Measurements from ENCODE around the gene CXorf49B.
"Not testable (repeated sequence)": the region's sequence is repeated elsewhere in the genome, so short reads cannot be mapped to it uniquely, and the experiment has no call there.

CXorf49B gene

GRCh38 chrX:71783569-71784347, 20.6 kb downstream of the CXorf49B start:
- H3K27me3 Mint-ChIP-seq; H3K4me1 Mint-ChIP-seq (ENCODE audit: low read depth); H3K4me3 Mint-ChIP-seq; intact Hi-C loops (cut with micrococcal nuclease); H3K27ac Mint-ChIP-seq; H3K36me3 Mint-ChIP-seq (ENCODE audit: low read depth); H3K9me3 Mint-ChIP-seq: not testable (repeated sequence)

- H3K4me3 Mint-ChIP-seq; intact Hi-C loops (cut with micrococcal nuclease); H3K36me3 Mint-ChIP-seq (ENCODE audit: low read depth); H3K9me3 Mint-ChIP-seq; H3K27me3 Mint-ChIP-seq; H3K4me1 Mint-ChIP-seq (ENCODE audit: low read depth); H3K27ac Mint-ChIP-seq: not testable (repeated sequence)
These were observed 21.3 kb downstream of the CXorf49B start for GRCh38 chrX:71784348-71784983.

GRCh38 chrX:71806450-71806849, 43.3 kb downstream of the CXorf49B start:
- H3K4me3 Mint-ChIP-seq; H3K27me3 Mint-ChIP-seq; H3K27ac Mint-ChIP-seq; H3K9me3 Mint-ChIP-seq; H3K4me1 Mint-ChIP-seq (ENCODE audit: low read depth); H3K36me3 Mint-ChIP-seq (ENCODE audit: low read depth); intact Hi-C loops (cut with micrococcal nuclease): not testable (repeated sequence)

GRCh38 chrX:71809886-71810285, 46.7 kb downstream of the CXorf49B start:
- Mint-ChIP-seq H3K27ac (no peak overlapping the region), H3K27me3 (peaks cover 1% of the 10 kb centered on the region), H3K9me3 (no peaks in the 10 kb centered on the region), H3K4me1 (ENCODE audit: low read depth) (no peaks in the 10 kb centered on the region), H3K36me3 (ENCODE audit: low read depth) (no peaks in the 10 kb centered on the region), H3K4me3 (no peak overlapping the region)
- intact Hi-C loops (cut with micrococcal nuclease): no loop called here

- Mint-ChIP-seq H3K27ac (no peak overlapping the region), H3K36me3 (ENCODE audit: low read depth) (no peaks in the 10 kb centered on the region), H3K9me3 (no peaks in the 10 kb centered on the region), H3K4me3 (no peak overlapping the region), H3K4me1 (ENCODE audit: low read depth) (no peaks in the 10 kb centered on the region), H3K27me3 (peaks cover 1% of the 10 kb centered on the region)
- intact Hi-C loops (cut with micrococcal nuclease): no loop called here
These were observed 51.2 kb downstream of the CXorf49B start for GRCh38 chrX:71814123-71814912.

GRCh38 chrX:71815121-71815905, 52.2 kb downstream of the CXorf49B start:
- intact Hi-C loops (cut with micrococcal nuclease): no loop called here
- peaks cover 1% of the 10 kb centered on the region for H3K27me3 Mint-ChIP-seq
- H3K27ac Mint-ChIP-seq: no peak overlapping the region
- H3K9me3 Mint-ChIP-seq: no peaks in the 10 kb centered on the region
- H3K4me1 Mint-ChIP-seq (ENCODE audit: low read depth): no peaks in the 10 kb centered on the region
- H3K36me3 Mint-ChIP-seq (ENCODE audit: low read depth): no peaks in the 10 kb centered on the region
- no peak overlapping the region for H3K4me3 Mint-ChIP-seq

GRCh38 chrX:71815906-71816156, 52.7 kb downstream of the CXorf49B start:
- intact Hi-C loops (cut with micrococcal nuclease): no loop called here
- H3K4me3 Mint-ChIP-seq: no peak overlapping the region
- no peaks in the 10 kb centered on the region for H3K4me1 Mint-ChIP-seq (ENCODE audit: low read depth)
- no peaks in the 10 kb centered on the region for H3K36me3 Mint-ChIP-seq (ENCODE audit: low read depth)
- H3K27ac Mint-ChIP-seq: no peak overlapping the region
- no peaks in the 10 kb centered on the region for H3K9me3 Mint-ChIP-seq
- H3K27me3 Mint-ChIP-seq: peaks cover 1% of the 10 kb centered on the region
